Neural cell (in vitro differentiated cells): Measurements from ENCODE around the gene ANKRD33. TPM values are rescaled to one million over a fixed set of nuclear protein-coding genes. Genes with fewer than 3 reads are reported as not detected.

Experiments used
- H2AFZ ChIP-seq: fragments of 200-600, 300-800 bp; sonication (generic), shearing (Covaris generic); 2 replicates; pipeline ENCODE4 v1.6.0; 2014; ENCODE audit warnings: low read depth, mild to moderate bottlenecking, antibody characterized with exemption, low read length, moderate library complexity
- H3F3A ChIP-seq: fragments of 200-600 bp; shearing (Covaris generic); 2 replicates; pipeline ENCODE4 v1.6.1; 2016; ENCODE audit warnings: mild to moderate bottlenecking, moderate library complexity, mixed read lengths, antibody characterized with exemption, low read length; ENCODE audit not compliant: insufficient read depth, poor library complexity, severe bottlenecking
- H3K27ac ChIP-seq: fragments of 200-600, 300-800 bp; sonication (generic), shearing (Covaris generic); 2 replicates; pipeline ENCODE4 v1.5.1; 2014; ENCODE audit warnings: mild to moderate bottlenecking, low read length, moderate library complexity
- H3K27me3 ChIP-seq: fragments of 300-800, 200-600 bp; sonication (generic), shearing (Covaris generic); 2 replicates; pipeline ENCODE4 v1.6.0; 2014; ENCODE audit warnings: mild to moderate bottlenecking, low read depth, low read length, moderate library complexity; ENCODE audit not compliant: insufficient read depth
- H3K36me3 ChIP-seq: fragments of 300-800, 200-600 bp; sonication (generic), shearing (Covaris generic); 2 replicates; pipeline ENCODE4 v1.5.1; 2014; ENCODE audit warnings: mild to moderate bottlenecking, antibody characterized with exemption, low read length, moderate library complexity; ENCODE audit not compliant: insufficient read depth
- H3K4me2 ChIP-seq: fragments of 300-800, 200-600 bp; sonication (generic), shearing (Covaris generic); 2 replicates; pipeline ENCODE4 v1.6.0; 2014; ENCODE audit warnings: mild to moderate bottlenecking, low read length
- H3K4me3 ChIP-seq: fragments of 300-800, 200-600 bp; sonication (generic), shearing (Covaris generic); 2 replicates; pipeline ENCODE4 v1.5.1; 2014; ENCODE audit warnings: mild to moderate bottlenecking, low read length, moderate library complexity
- H3K79me2 ChIP-seq: fragments of 200-600 bp; shearing (Covaris generic); replicated peaks from 2 replicates; pipeline ENCODE4 v1.6.0; 2014; ENCODE audit warnings: mild to moderate bottlenecking, low read length, moderate library complexity; ENCODE audit not compliant: insufficient read depth
- H3K9ac ChIP-seq: fragments of 300-800, 200-600 bp; sonication (generic), shearing (Covaris generic); 2 replicates; pipeline ENCODE4 v1.6.1; 2016; ENCODE audit warnings: mild to moderate bottlenecking, low read length, mixed read lengths
- H3K9me2 ChIP-seq: fragments of 200-600 bp; shearing (Covaris generic); 2 replicates; pipeline ENCODE4 v1.6.1; 2016; ENCODE audit warnings: mild to moderate bottlenecking, low read length, mixed read lengths; ENCODE audit not compliant: insufficient read depth
- H3K9me3 ChIP-seq: fragments of 200-600, 300-800 bp; sonication (generic), shearing (Covaris generic); 2 replicates; pipeline ENCODE4 v1.6.1; 2016; ENCODE audit warnings: mild to moderate bottlenecking, mixed run types, low read length, moderate library complexity, mixed read lengths
- H4K20me1 ChIP-seq: fragments of 200-600 bp; shearing (Covaris generic); 2 replicates; pipeline ENCODE4 v1.6.1; 2016; ENCODE audit warnings: mild to moderate bottlenecking, mixed run types; ENCODE audit not compliant: insufficient read depth
- CTCF ChIP-seq: fragments of 450-650 bp; IDR thresholded peaks from 2 replicates; pipeline ENCODE4 v1.5.1; 2014; ENCODE audit warnings: antibody characterized with exemption, mild to moderate bottlenecking, moderate library complexity; ENCODE audit not compliant: poor library complexity, severe bottlenecking
- EP300 ChIP-seq: fragments of 450-650 bp; conservative IDR thresholded peaks from 2 replicates; pipeline ENCODE4 v1.6.1; 2014; ENCODE audit warnings: antibody characterized with exemption, mild to moderate bottlenecking, moderate library complexity; ENCODE audit not compliant: poor library complexity, severe bottlenecking
- EZH2 ChIP-seq: fragments of 200-600, 300-800 bp; shearing (Covaris generic), sonication (generic); IDR thresholded peaks from 2 replicates; pipeline ENCODE4 v1.6.1; 2014; ENCODE audit warnings: antibody characterized with exemption, low read length, borderline replicate concordance, mild to moderate bottlenecking; ENCODE audit not compliant: insufficient read depth, poor library complexity, severe bottlenecking
- MXI1 ChIP-seq: fragments of 450-650 bp; conservative IDR thresholded peaks from 2 replicates; pipeline ENCODE4 v1.6.1; 2014; ENCODE audit warnings: antibody characterized with exemption, mild to moderate bottlenecking; ENCODE audit not compliant: poor library complexity, severe bottlenecking
- POLR2AphosphoS5 ChIP-seq: IDR thresholded peaks from 2 replicates; pipeline ENCODE4 v1.6.1; 2012
- RAD21 ChIP-seq: fragments of 450-650 bp; conservative IDR thresholded peaks from 2 replicates; pipeline ENCODE4 v1.6.1; 2014; ENCODE audit warnings: antibody characterized with exemption, mild to moderate bottlenecking, moderate library complexity
- SMC3 ChIP-seq: fragments of 450-650 bp; conservative IDR thresholded peaks from 2 replicates; pipeline ENCODE4 v1.6.1; 2014; ENCODE audit warnings: antibody characterized with exemption, mild to moderate bottlenecking, moderate library complexity; ENCODE audit not compliant: poor library complexity
- TAF1 ChIP-seq: IDR thresholded peaks from 2 replicates; pipeline ENCODE4 v1.6.1; 2012; ENCODE audit warnings: low read depth
- polyA plus RNA-seq: library from polyadenylated mRNA; depleted of rRNA; stranded (reverse); fragments of >200 nt; gene quantifications from 2 replicates; pipeline ENCODE4 v1.2.3, GENCODE V29; 2014
- TF ChIP-seq, protein P1 (sequence below): IDR thresholded peaks from 2 replicates; pipeline ENCODE4 v1.6.1; 2012; ENCODE audit warnings: borderline replicate concordance

ANKRD33 gene
- polyA plus RNA-seq, 1 donor from 2014 or later, result not detected

DNA sequence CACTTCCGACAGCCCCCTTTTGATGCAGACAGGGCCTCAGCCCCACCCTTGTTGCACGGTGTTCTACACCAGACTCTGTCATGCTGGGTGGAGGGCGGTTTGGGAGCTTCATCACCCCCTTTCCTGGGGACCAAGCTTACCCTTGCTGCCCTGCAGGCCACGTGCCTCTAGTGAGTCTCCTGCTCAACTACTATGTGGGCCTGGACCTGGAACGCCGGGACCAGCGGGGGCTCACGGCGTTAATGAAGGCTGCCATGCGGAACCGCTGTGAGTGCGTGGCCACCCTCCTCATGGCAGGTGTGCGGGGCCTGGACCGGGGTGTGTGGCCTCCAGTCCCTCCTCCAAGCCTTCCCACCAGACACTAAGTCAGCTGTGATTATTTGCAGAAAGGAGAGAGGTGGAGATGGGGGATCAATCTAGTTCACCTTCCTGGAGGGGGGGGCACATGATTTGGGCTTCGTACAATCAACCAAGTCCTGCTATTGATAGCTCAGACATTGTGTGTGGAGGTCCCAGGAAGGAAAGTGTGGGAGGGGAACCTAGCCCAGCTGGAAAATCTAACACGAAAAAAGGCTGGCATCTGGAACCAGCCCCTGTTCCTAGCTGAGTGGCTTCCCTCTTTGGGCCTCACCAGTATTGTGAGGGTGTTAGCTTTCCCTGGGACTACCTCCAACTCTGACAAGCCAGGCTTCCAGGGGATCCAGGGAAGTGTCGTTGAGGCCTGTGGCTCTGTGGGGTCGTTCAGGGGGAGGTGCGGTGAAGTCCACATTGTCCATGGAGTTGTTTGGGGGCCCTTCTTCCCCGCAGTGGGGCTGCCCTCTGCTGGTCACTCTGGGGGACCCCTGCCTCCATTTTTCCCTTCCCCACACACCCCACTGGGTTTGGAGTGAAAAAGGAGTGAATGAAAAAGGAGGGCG is 1.6 kb downstream of the ANKRD33 start:
- Histone ChIP-seq H3K27ac (no peak overlapping the region), H3K4me2 (no peak overlapping the region), H3K4me3 (no peak overlapping the region), H3K36me3 (no peaks in the 10 kb centered on the region), H3K9ac (no peak overlapping the region), H3K79me2 (no peaks in the 10 kb centered on the region), H3K27me3 (no peaks in the 10 kb centered on the region), H3K9me2 (no peaks in the 10 kb centered on the region), H2AFZ (no peak overlapping the region), H4K20me1 (no peaks in the 10 kb centered on the region), H3F3A (no peaks in the 10 kb centered on the region), H3K9me3 (no peaks in the 10 kb centered on the region)
- TF ChIP-seq SMC3 (no peak), EZH2 (no peak), POLR2AphosphoS5 (no peak), RAD21 (no peak), CTCF (no peak), MXI1 (no peak), TAF1 (no peak), EP300 (no peak)
- TF ChIP-seq, protein P1, sequence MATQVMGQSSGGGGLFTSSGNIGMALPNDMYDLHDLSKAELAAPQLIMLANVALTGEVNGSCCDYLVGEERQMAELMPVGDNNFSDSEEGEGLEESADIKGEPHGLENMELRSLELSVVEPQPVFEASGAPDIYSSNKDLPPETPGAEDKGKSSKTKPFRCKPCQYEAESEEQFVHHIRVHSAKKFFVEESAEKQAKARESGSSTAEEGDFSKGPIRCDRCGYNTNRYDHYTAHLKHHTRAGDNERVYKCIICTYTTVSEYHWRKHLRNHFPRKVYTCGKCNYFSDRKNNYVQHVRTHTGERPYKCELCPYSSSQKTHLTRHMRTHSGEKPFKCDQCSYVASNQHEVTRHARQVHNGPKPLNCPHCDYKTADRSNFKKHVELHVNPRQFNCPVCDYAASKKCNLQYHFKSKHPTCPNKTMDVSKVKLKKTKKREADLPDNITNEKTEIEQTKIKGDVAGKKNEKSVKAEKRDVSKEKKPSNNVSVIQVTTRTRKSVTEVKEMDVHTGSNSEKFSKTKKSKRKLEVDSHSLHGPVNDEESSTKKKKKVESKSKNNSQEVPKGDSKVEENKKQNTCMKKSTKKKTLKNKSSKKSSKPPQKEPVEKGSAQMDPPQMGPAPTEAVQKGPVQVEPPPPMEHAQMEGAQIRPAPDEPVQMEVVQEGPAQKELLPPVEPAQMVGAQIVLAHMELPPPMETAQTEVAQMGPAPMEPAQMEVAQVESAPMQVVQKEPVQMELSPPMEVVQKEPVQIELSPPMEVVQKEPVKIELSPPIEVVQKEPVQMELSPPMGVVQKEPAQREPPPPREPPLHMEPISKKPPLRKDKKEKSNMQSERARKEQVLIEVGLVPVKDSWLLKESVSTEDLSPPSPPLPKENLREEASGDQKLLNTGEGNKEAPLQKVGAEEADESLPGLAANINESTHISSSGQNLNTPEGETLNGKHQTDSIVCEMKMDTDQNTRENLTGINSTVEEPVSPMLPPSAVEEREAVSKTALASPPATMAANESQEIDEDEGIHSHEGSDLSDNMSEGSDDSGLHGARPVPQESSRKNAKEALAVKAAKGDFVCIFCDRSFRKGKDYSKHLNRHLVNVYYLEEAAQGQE, result no peak

DNA sequence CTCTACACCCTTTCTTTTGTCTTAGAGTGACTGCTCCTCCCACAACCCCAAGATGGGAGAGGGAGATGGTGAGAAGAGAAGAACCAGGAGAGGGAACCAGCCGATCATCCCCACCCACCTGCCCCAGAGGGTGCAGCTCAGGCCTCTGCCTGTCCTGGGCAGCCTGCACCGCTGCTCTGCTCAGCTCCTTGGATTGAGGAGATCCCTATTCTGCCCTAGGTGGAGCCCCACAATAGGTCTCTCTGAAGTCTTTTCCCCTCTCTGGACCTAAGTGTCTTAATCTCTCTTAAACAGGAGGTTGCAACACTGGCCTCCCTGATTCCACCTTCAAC is 2.2 kb downstream of the ANKRD33 start:
- Histone ChIP-seq H3K9me2 (no peaks in the 10 kb centered on the region), H4K20me1 (no peaks in the 10 kb centered on the region), H3K4me2 (no peak overlapping the region), H3K27ac (no peak overlapping the region), H3K36me3 (no peaks in the 10 kb centered on the region), H3K9ac (no peak overlapping the region), H3K4me3 (no peak overlapping the region), H3F3A (no peaks in the 10 kb centered on the region), H3K79me2 (no peaks in the 10 kb centered on the region), H3K9me3 (no peaks in the 10 kb centered on the region), H3K27me3 (no peaks in the 10 kb centered on the region), H2AFZ (no peak overlapping the region)
- TF ChIP-seq SMC3 (no peak), RAD21 (no peak), MXI1 (no peak), POLR2AphosphoS5 (no peak), EZH2 (no peak), EP300 (no peak), CTCF (no peak), TAF1 (no peak)
- TF ChIP-seq, protein P1, result no peak
